ENCODE measurements around the gene PLIN4. TPM values are rescaled to one million over a fixed set of nuclear protein-coding genes. Genes with fewer than 3 reads are reported as not detected.

The PLIN4 gene
- total RNA-seq, 2 donors from 2014 or later: 8.2 to 13.9 TPM

DNA sequence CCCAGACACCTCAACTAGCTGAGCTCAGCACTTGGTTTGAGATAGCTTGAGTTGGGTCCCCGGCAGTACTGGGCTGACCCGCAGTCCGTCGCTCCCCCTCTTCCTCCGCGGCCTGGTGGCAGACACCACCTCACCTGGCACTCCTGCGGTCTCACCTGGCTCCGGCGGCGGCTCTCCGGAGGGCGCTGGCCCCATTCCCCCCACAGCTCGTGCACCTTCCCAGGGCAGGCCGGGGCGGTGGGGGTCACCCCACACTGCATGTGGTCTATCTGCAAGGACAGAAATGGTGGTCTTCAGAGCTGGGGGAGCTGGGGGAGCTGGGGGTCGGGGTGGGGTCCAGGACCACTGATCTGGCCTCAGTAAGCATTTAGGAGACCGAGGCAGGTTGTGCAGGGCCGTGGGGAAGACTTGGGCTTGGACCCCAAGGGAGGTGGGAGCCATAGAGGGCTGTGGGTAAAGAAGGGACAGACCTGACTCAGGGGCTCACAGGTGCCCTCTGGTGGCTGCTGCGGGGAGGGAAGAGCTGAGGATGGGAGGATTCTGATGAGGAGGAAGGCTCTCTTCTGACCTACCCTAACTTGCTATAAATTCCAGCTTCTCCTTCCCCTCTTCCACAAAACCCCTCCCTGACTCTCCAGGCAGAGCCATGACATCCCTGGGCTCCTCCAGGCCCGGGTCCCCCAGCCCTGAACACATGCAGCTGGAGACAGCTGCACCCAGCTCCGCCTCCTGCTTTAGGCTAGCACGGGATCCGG is 6.7 kb upstream of the PLIN4 start:
- Histone ChIP-seq H3K4me3 (no peak overlapping the region), H3K27me3 (replicated peaks; ENCODE audit: insufficient read depth) (no peaks in the 10 kb centered on the region), H3K4me1 (replicated peaks) (no peaks in the 10 kb centered on the region), H3K9me3 (no peaks in the 10 kb centered on the region), H3K27ac (no peak overlapping the region), H3K36me3 (no peaks in the 10 kb centered on the region)
- DNase-seq (ENCODE audit: low spot score): no peak
- TF ChIP-seq POLR2A (IDR thresholded peaks at IDR 0.05): no peak
- TF ChIP-seq POLR2AphosphoS5 (IDR thresholded peaks at IDR 0.05): no peak
- TF ChIP-seq, protein P1, sequence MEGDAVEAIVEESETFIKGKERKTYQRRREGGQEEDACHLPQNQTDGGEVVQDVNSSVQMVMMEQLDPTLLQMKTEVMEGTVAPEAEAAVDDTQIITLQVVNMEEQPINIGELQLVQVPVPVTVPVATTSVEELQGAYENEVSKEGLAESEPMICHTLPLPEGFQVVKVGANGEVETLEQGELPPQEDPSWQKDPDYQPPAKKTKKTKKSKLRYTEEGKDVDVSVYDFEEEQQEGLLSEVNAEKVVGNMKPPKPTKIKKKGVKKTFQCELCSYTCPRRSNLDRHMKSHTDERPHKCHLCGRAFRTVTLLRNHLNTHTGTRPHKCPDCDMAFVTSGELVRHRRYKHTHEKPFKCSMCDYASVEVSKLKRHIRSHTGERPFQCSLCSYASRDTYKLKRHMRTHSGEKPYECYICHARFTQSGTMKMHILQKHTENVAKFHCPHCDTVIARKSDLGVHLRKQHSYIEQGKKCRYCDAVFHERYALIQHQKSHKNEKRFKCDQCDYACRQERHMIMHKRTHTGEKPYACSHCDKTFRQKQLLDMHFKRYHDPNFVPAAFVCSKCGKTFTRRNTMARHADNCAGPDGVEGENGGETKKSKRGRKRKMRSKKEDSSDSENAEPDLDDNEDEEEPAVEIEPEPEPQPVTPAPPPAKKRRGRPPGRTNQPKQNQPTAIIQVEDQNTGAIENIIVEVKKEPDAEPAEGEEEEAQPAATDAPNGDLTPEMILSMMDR (IDR thresholded peaks at IDR 0.05): peak; percentile 19 to 55 (median 46)
- WGBS: 66% methylated on average over 23 of the region's 23 CpGs
- intact Hi-C loops (cut with DNase I): loop anchor here (10.0 kb wide), 1 partner anchor 260 kb away; no protein-coding TSS in a partner anchor

DNA sequence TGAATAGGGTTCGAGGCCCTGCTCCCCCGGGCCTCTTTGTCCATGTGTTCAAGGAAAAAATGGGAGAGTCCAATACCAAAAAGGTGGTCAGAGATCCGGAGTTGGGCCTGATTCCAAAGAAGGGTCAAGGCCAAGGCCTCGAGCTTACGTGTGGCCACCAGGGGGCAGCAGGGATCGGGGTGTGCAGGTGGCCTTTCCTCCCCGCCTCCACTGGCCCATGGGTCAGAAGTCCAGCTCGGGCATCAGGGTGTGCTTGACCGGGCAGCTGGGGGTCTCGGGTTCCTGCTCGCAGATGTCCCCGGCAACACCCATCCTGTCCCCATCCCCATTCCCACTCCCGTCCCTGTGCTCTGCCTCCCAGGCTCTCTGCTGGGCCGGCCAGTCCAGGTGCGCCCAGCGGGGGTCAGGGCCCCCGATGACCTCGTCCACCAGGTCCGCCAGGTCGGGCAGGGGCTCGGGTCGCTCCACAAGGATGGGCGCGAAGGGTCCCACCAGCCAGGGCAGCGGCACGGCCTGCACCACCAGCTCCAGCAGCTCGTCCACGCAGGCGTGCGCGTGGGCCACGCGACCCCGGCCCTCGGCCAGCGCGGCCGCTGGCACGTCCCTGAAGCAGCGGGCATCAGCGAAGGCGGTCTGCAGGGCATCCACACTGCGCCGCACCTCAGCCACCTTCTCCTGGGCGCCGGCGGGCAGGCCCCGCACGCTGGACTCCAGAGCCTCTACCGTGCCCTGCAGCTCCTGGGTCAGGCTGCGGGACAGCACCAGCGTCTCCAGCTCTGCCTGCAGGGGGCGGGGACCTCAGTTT is 5.2 kb upstream of the PLIN4 start:
- no peaks in the 10 kb centered on the region for H3K9me3 ChIP-seq
- no peaks in the 10 kb centered on the region for H3K27me3 ChIP-seq (replicated peaks; ENCODE audit: insufficient read depth)
- no peak overlapping the region for H3K4me3 ChIP-seq
- no peak for TF ChIP-seq POLR2A (IDR thresholded peaks at IDR 0.05)
- TF ChIP-seq, protein P1 (IDR thresholded peaks at IDR 0.05): peak in 3 of 4 experiments; percentile 20 to 62 (median 36)
- TF ChIP-seq POLR2AphosphoS5 (IDR thresholded peaks at IDR 0.05): no peak
- 78% methylated on average over 53 of the region's 53 CpGs for WGBS
- intact Hi-C loops (cut with DNase I): loop anchor here (10.0 kb wide), 1 partner anchor 259 kb away; no protein-coding TSS in a partner anchor
- no peak overlapping the region for H3K27ac ChIP-seq
- no peaks in the 10 kb centered on the region for H3K36me3 ChIP-seq
- DNase-seq (ENCODE audit: low spot score): no peak
- no peaks in the 10 kb centered on the region for H3K4me1 ChIP-seq (replicated peaks)

DNA sequence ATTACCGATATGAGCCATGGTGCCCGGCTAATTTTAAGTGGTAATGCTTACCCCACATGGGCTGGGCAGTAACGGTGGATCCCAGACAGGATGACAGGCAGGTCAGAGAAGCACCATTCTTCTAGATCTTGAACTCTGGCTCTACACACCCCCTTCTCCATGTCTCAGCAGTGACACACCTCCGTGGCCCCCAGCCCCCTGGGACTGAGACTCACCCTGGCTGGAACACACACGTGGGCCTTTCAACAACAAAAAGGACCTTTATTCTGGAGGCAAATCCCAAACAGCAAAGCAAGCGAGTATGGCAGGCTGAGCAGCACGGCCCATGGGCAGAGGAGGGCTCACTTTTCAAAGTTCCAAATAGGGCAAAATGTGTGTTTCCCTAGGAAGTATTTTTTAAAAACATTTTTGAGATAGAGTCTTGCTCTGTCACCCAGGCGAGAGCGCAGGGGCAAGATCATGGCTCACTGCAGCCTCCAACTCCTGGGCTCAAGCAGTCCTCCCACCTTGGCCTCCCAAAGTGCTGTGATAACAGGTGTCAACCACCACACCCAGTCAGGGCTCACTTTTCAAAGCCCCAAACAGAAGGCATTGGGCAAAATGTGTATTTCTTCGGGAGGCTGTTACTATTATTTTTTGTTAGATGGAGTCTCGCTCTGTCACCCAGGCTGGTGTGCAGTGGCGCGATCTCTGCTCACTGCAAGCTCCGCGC is 4.2 kb upstream of the PLIN4 start:
- intact Hi-C loops (cut with DNase I): loop anchor here (10.0 kb wide), 1 partner anchor 258 kb away; no protein-coding TSS in a partner anchor
- WGBS: 83% methylated on average over 15 of the region's 15 CpGs
- Histone ChIP-seq H3K9me3 (no peaks in the 10 kb centered on the region), H3K4me1 (replicated peaks) (no peaks in the 10 kb centered on the region), H3K4me3 (no peak overlapping the region), H3K27me3 (replicated peaks; ENCODE audit: insufficient read depth) (no peaks in the 10 kb centered on the region), H3K27ac (no peak overlapping the region), H3K36me3 (no peaks in the 10 kb centered on the region)
- no peak for TF ChIP-seq POLR2AphosphoS5 (IDR thresholded peaks at IDR 0.05)
- TF ChIP-seq, protein P1 (IDR thresholded peaks at IDR 0.05): no peak
- TF ChIP-seq POLR2A (IDR thresholded peaks at IDR 0.05): no peak
- no peak for DNase-seq (ENCODE audit: low spot score)

DNA sequence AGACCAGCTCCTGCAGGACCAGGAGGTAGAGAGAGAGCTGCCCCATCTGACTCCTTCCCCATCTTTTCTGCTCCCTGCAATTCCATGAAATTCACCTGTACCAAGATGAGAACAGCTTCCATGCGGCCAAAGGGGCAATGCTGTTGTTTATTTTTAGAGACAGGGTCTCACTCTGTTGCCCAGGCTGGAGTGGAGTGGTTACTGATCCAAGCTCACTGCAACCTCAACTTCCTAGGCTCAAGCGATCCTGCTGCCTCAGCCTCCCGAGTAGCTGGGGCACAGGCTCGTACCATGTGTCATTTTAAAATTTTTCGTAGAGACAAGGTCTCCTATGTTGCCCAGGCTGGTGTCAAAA is 3.6 kb upstream of the PLIN4 start:
- Histone ChIP-seq H3K27me3 (replicated peaks; ENCODE audit: insufficient read depth) (no peaks in the 10 kb centered on the region), H3K36me3 (no peaks in the 10 kb centered on the region), H3K4me3 (no peak overlapping the region), H3K9me3 (no peaks in the 10 kb centered on the region), H3K27ac (no peak overlapping the region), H3K4me1 (replicated peaks) (no peaks in the 10 kb centered on the region)
- no peak for DNase-seq (ENCODE audit: low spot score)
- TF ChIP-seq POLR2A (IDR thresholded peaks at IDR 0.05) (no peak), POLR2AphosphoS5 (IDR thresholded peaks at IDR 0.05) (no peak)
- TF ChIP-seq, protein P1 (IDR thresholded peaks at IDR 0.05): no peak
- intact Hi-C loops (cut with DNase I): loop anchor here (10.0 kb wide), 1 partner anchor 257 kb away; no protein-coding TSS in a partner anchor
- 89% methylated on average over 5 of the region's 5 CpGs for WGBS

All from prostate gland (tissue), 2 donors.